Measurements from ENCODE around the gene UGT2B7.
"Not testable (repeated sequence)": the region's sequence is repeated elsewhere in the genome, so short reads cannot be mapped to it uniquely, and the experiment has no call there.

Gene UGT2B7

DNA sequence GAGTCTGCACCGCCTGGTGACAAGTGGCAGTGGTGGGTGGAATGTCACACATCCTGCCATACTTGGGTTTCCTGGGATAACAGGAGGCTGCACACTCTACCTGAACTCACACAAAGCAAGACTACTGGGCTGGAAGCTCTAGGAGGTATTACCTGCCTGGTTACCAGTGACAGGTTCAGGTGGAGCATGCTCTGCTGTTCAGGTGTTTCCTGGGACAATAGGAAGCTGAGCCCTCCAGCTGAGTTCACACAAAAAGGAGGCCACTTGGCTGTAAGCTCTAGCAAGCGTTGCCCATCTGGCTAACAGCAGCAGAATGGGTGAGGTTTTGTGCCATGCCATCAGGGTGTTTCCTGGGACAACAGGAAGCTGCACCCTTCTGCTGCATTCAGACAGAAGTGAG, 17.4 kb upstream of the UGT2B7 start:
- intact Hi-C loops (cut with DNase I), result no loop called here
- peak in 1 of 10 donors; percentile 39 for DNase-seq

DNA sequence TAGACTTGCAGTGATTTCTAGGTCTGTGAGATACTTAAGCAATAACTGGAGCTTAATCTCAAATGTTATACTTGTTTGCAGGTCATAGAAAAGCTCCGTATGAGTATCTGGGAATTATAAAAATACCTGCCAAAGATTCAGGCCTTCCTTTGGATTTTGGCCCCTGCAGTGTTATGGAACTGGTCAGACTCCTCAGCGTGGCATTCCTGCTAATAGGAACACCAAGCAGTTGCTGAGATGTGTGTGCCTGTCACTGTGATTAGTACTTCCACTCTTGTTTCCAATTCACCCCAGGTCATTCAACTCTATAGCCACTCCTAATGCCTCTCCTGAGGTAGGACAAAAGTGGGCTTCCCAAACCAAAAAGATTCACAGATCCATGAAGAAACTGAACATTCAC, 7.8 kb upstream of the UGT2B7 start:
- intact Hi-C loops (cut with DNase I), result no loop called here
- DNase-seq, result no peak

DNA sequence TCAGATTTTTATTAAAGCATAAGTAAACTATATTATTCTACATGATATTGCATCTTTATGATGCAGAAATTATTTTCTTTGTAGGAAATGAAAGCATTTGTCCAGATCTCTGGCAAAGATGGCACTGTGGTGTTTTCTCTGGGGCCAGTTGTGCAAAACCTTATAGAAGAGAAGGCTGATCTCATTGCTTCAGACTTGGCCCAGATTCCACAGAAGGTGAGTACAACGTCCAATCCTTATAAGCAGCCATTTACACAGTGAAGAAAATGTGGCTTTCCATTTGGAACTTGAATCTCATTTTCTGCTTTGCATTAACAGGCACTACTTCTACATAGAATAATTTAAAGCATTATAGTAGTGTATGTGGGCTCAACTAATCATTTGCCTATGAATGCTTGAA, 6.9 kb upstream of the UGT2B7 start:
- intact Hi-C loops (cut with DNase I), result no loop called here
- DNase-seq, result no peak

GRCh38 chr4:69092190-69092589, 4.1 kb upstream of the UGT2B7 start:
- intact Hi-C loops (cut with DNase I), result no loop called here

DNA sequence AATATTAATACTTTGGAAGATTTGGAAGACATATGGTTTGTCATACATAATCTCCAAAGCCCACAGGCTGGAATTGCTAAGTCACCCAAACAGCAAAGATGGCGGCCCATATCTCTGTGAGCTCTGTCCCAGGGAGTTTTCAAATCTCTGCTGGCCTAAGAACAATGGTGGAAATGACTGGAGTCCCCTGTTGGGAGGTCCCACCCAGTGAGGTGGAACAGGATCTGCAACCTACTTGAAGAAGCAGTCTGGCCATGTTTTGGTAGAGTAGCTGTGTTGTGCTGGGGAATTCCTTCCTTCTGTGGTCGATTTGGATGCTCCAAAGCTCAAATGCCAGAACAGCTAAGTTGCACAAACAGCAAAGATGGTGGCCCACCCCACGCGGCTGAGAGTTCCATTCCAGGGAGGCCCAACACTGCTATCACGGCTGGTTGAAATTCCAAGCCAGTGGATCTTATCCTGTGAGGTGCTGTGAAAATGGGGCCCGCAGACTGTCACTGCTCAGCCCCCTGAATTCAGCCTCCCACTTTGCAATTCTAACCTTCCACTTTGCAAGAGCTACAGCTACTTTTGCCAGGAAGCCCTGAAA, 3.2 kb upstream of the UGT2B7 start:
- DNase-seq, result peak in 2 of 10 donors; percentile 46 to 64
- intact Hi-C loops (cut with DNase I), result no loop called here

More at GRCh38 chr4:69092190-69092589, 4.1 kb upstream of the UGT2B7 start:
- no peak for DNase-seq

DNA sequence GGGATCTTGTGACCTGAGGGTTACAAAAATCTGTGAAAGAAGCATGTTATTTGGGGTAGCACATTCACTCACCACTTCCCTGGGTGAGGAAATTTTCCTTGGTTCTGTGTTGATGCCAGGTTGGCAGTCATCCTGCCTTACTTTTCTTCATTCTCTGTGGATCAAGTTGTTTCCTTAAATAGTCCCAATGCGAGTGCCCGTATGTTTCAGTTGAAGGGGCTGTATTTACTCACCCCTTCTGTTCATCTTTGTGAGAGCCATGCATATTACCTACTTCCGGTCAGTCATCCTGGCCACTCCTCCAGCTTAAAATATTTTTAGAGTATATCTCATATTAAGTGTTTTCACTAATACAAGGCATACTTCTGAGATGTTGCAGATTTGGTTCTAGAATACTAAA, 2.6 kb upstream of the UGT2B7 start:
- intact Hi-C loops (cut with DNase I), result no loop called here
- no peak for DNase-seq

DNA sequence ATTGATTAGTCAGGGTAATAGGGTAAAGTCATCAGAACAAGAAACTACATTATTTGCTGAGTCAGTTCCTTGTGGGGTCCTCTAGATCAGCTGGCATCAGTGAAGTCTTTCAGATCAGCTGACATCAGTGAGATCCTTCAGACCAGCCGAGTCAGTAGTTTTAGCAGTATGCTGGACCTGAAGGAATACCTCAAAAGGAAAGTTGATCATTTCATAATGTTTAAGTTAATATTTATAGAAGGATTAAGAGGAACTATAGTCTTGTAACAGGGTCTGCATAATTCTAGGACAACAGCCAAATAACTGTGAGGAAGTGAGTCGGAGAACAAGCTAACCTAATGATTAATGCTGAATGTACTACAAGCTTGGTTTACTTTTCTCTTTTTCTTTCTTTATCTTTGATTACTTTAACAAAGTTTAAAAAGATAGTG, 958 bp upstream of the UGT2B7 start:
- DNase-seq, result no peak
- intact Hi-C loops (cut with DNase I), result no loop called here

DNA sequence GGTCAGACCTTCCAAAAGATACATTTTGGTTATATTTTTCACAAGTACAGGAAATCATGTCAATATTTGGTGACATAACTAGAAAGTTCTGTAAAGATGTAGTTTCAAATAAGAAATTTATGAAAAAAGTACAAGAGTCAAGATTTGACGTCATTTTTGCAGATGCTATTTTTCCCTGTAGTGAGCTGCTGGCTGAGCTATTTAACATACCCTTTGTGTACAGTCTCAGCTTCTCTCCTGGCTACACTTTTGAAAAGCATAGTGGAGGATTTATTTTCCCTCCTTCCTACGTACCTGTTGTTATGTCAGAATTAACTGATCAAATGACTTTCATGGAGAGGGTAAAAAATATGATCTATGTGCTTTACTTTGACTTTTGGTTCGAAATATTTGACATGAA, 536 bp downstream of the UGT2B7 start:
- no peak for DNase-seq
- intact Hi-C loops (cut with DNase I), result no loop called here

GRCh38 chr4:69098470-69098869, 2.2 kb downstream of the UGT2B7 start:
- DNase-seq, result no peak
- intact Hi-C loops (cut with DNase I), result no loop called here

GRCh38 chr4:69099910-69100309, 3.6 kb downstream of the UGT2B7 start:
- DNase-seq, result no peak
- intact Hi-C loops (cut with DNase I), result no loop called here

GRCh38 chr4:69102668-69103067, 6.4 kb downstream of the UGT2B7 start:
- intact Hi-C loops (cut with DNase I); DNase-seq: not testable (repeated sequence)

- DNase-seq, result no peak
- intact Hi-C loops (cut with DNase I), result no loop called here
These were observed 8.5 kb downstream of the UGT2B7 start for GRCh38 chr4:69104719-69105275.

DNA sequence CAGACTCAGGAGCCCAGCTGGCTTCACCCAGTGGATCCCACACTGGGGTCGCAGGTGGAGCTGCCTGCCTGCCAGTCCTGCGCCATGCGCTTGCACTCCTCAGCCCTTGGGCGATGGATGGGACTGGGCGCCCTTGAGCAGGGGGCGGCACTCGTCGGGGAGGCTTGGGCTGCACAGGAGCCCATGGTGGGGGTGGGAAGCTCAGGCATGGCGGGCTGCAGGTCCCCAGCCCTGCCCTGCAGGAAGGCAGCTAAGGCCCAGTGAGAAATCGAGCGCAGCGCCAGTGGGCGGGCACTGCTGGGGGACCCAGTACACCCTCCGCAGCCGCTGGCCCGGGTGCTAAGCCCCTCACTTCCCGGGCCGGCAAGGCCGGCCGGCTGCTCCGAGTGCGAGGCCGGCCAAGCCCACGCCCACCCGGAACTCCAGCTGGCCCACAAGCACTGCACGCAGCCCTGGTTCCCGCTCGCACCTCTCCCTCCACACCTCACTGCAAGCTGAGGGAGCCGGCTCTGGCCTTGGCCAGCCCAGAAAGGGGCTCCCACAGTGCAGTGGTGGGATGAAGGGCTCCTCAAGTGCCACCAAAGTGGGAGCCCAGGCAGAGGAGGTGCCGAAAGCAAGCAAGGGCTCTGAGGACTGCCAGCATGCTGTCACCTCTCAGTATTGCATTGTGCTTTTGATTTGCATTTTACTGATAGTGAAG, 19.0 kb downstream of the UGT2B7 start:
- intact Hi-C loops (cut with DNase I), result not testable (repeated sequence)
- peak in 3 of 10 donors; percentile 46 to 84 (median 73) for DNase-seq

DNA sequence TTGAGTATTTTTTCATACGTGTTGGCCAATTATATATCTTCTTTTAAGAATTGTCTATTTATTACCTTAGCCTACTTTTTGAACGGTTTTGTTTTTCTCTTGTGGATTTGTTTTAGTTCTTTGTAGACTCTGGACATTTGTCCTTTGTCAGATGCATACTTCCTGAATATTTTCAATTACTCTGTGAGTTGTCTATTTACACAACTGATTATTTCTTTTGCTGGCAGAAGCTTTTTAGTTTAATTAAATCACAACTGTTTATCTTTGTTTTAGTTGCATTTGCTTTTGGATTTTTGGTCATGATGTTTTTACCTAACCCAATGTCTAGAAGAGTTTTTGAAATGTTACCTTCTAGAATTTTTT, 19.6 kb downstream of the UGT2B7 start:
- intact Hi-C loops (cut with DNase I), result no loop called here
- DNase-seq, result no peak

DNA sequence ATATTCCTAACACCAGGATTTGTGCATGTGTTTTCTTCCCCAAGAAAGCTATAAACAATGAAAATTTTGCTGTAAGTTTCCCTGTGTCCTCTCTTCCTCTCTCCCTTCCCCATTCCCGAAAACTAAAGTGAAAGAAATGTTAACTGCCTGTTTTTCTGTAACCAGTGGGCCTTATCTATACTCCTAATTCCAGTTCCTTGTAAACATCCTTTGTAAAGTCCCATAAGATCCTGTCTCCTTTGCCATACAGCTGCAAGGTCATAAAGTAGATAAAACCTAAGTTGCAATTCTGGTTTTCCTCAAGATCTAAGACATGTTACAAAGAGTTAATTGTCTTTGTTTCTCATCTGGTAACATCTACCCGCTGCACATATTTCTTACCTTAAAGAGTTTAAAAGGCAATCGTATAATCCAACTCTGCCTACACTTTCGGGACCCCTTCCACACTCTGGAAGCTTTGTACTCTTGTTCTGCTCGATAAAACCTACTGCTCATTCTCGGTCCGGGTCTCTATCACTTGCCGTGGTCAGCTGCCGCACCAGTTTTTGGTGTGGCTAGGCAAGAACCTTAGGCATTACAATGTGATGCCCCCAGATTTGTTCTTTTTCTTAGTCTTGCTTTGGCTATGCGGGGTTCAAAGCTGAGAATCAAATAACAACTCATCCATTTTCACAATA, 20.5 kb downstream of the UGT2B7 start:
- intact Hi-C loops (cut with DNase I), result no loop called here
- DNase-seq, result no peak

- intact Hi-C loops (cut with DNase I), result no loop called here
- no peak for DNase-seq
These were observed 24.6 kb downstream of the UGT2B7 start for GRCh38 chr4:69120870-69121269.

DNA sequence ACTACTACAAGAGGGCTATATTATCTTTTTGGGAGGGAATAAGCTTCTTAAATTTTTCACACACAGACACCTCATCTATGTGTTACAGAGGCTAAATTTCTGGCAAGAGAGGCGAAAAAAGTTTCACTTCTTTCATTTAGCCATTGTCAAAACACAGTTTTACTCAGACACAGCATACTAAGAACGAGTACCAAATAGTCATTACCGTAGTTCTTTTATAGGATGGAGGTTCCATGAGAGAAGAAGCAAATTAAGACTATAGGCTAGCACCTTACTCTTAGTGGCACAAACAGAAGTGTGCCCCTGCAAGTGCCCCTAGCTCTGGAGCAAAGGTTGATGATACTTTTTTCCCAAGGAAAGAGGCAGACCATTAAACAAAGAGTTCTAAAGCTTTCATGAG, 26.2 kb downstream of the UGT2B7 start:
- intact Hi-C loops (cut with DNase I), result no loop called here
- DNase-seq, result no peak

GRCh38 chr4:69124941-69125340, 28.7 kb downstream of the UGT2B7 start:
- intact Hi-C loops (cut with DNase I), result no loop called here
- DNase-seq, result no peak

- intact Hi-C loops (cut with DNase I), result no loop called here
- no peak for DNase-seq
These were observed 29.8 kb downstream of the UGT2B7 start for GRCh38 chr4:69126024-69126423.

- intact Hi-C loops (cut with DNase I), result no loop called here
- DNase-seq, result no peak
These were observed 37.7 kb downstream of the UGT2B7 start for GRCh38 chr4:69133993-69134392.

DNA sequence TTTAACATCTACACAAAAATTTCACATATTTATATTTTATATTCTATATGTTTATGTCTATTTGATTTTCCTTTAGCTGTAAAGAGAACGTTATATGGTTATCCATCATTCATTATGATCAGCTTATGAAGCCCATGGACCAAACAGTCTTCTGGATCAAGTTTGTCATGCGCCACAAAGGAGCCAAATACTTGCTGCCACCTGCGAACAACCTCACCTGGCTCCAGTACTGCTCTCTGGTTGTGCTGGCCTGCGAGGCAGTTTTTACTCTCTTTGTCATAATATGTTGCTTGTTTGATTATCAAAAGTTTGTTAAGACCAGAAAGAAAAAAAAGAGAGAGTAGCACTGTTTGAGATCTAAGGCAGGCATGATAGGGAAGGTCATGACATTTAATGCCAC, 38.2 kb downstream of the UGT2B7 start:
- intact Hi-C loops (cut with DNase I), result no loop called here
- DNase-seq, result no peak

DNA sequence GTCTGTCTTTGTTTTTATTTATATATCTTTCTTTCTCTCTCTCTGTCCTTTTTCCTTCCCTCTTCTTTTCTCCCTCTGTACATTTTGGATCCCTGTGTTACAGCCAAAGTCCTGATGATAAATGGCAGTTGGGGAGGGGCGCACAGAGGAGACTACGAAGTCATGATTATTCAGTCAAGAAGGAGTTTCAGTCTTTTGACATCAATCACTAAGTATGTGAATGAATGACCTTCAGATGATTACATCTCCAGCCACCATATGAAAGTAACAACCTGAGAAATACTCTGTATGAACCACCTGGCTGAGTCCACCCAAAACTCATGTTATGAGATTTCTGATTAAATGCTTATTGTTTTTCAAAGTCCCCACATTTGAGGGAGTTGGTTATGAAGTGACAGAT, 45.0 kb downstream of the UGT2B7 start:
- no peak for DNase-seq
- intact Hi-C loops (cut with DNase I), result no loop called here

Data from posterior cingulate gyrus (tissue), 11 donors.